ENCODE data around the gene MGAT2.
A peak's percentile ranks its signal among the peaks of the same experiment; 100 is the strongest.
"Not testable (repeated sequence)": the region's sequence is repeated elsewhere in the genome, so short reads cannot be mapped to it uniquely, and the experiment has no call there.

Gene MGAT2

GRCh38 chr14:49620182-49621113 lies at the start of gene MGAT2, which contains the start of gene RPL36AL:
Gene MGAT2 (plus strand): TSS chr14:49620799. CDS start chr14:49621269, 470 bp downstream.
Gene RPL36AL (minus strand): TSS chr14:49620626. CDS start chr14:49619104, 1,522 bp downstream.
- peak; percentile 86 for DNase-seq (ENCODE audit: low read depth, low spot score)

GRCh38 chr14:49574038-49574437 lies 46.6 kb upstream of the MGAT2 start:
- DNase-seq (ENCODE audit: low read depth, low spot score) = no peak

GRCh38 chr14:49578141-49578540 lies 42.5 kb upstream of the MGAT2 start:
- no peak for DNase-seq (ENCODE audit: low read depth, low spot score)

- no peak for DNase-seq (ENCODE audit: low read depth, low spot score)
Observed at GRCh38 chr14:49579841-49580240, 40.8 kb upstream of the MGAT2 start.

GRCh38 chr14:49581209-49582112 lies 39.1 kb upstream of the MGAT2 start:
- DNase-seq (ENCODE audit: low read depth, low spot score) = no peak

GRCh38 chr14:49582113-49582977 lies 38.3 kb upstream of the MGAT2 start:
- DNase-seq (ENCODE audit: low read depth, low spot score) = no peak

- no peak for DNase-seq (ENCODE audit: low read depth, low spot score)
Observed at GRCh38 chr14:49583629-49584028, 37.0 kb upstream of the MGAT2 start.

GRCh38 chr14:49584058-49584457 lies 36.5 kb upstream of the MGAT2 start:
- DNase-seq (ENCODE audit: low read depth, low spot score) = no peak

- DNase-seq (ENCODE audit: low read depth, low spot score) = not testable (repeated sequence)
Observed at GRCh38 chr14:49584981-49585640, 35.5 kb upstream of the MGAT2 start.

GRCh38 chr14:49585803-49586672 lies 34.6 kb upstream of the MGAT2 start, which contains the start of gene RPS29:
Gene RPS29 (minus strand): TSS chr14:49586380. CDS start chr14:49586346, 34 bp downstream.
- peak; percentile 97 for DNase-seq (ENCODE audit: low read depth, low spot score)

- no peak for DNase-seq (ENCODE audit: low read depth, low spot score)
Observed at GRCh38 chr14:49586673-49587460, 33.7 kb upstream of the MGAT2 start.

- no peak for DNase-seq (ENCODE audit: low read depth, low spot score)
Observed at GRCh38 chr14:49589387-49589786, 31.2 kb upstream of the MGAT2 start.

- DNase-seq (ENCODE audit: low read depth, low spot score) = no peak
Observed at GRCh38 chr14:49593016-49593415, 27.6 kb upstream of the MGAT2 start.

- no peak for DNase-seq (ENCODE audit: low read depth, low spot score)
Observed at GRCh38 chr14:49594347-49595091, 26.1 kb upstream of the MGAT2 start.

GRCh38 chr14:49598189-49598484 lies 22.5 kb upstream of the MGAT2 start:
- no peak for DNase-seq (ENCODE audit: low read depth, low spot score)

GRCh38 chr14:49598485-49599300 lies 21.9 kb upstream of the MGAT2 start, which contains the start of gene LRR1:
Gene LRR1 (plus strand): TSS chr14:49598940. CDS start chr14:49599021, 81 bp downstream.
- peak; percentile 71 for DNase-seq (ENCODE audit: low read depth, low spot score)

GRCh38 chr14:49607583-49607982 lies 13.0 kb upstream of the MGAT2 start:
- DNase-seq (ENCODE audit: low read depth, low spot score) = no peak
